GM12891 (cell line): Measurements from ENCODE around the gene NTRK3.

Source experiments
- DNase-seq: peaks from one replicate; pipeline ENCODE4 v3.0.0; 2011; ENCODE audit warnings: low spot score; ENCODE audit not compliant: insufficient read length
- FAIRE-seq: peaks from 2 replicates; lab custom pipeline; 2011; peaks lifted over from hg19 to GRCh38; lab: Jason Lieb, UNC
- PAX5 ChIP-seq: IDR thresholded peaks from 2 replicates; pipeline ENCODE4 v1.6.1; 2011; ENCODE audit warnings: low read length, moderate library complexity, mild to moderate bottlenecking; ENCODE audit not compliant: insufficient read depth, severe bottlenecking
- POLR2A ChIP-seq: IDR thresholded peaks from 2 replicates; pipeline ENCODE4 v1.6.1; 2011; ENCODE audit warnings: low read depth, low read length, control low read depth
- POLR2AphosphoS5 ChIP-seq: IDR thresholded peaks from 2 replicates; pipeline ENCODE4 v1.6.1; 2011; ENCODE audit warnings: low read depth, low read length, control low read depth
- POU2F2 ChIP-seq: IDR thresholded peaks from 2 replicates; pipeline ENCODE4 v1.6.1; 2011; ENCODE audit warnings: low read depth, mild to moderate bottlenecking, control low read depth, low read length, moderate library complexity
- SPI1 ChIP-seq: IDR thresholded peaks from 2 replicates; pipeline ENCODE4 v1.6.1; 2011; ENCODE audit warnings: low read depth, low read length, control low read depth
- TAF1 ChIP-seq: IDR thresholded peaks from 2 replicates; pipeline ENCODE4 v1.6.1; 2011; ENCODE audit warnings: low read depth, low read length, control low read depth

NTRK3 gene

DNA sequence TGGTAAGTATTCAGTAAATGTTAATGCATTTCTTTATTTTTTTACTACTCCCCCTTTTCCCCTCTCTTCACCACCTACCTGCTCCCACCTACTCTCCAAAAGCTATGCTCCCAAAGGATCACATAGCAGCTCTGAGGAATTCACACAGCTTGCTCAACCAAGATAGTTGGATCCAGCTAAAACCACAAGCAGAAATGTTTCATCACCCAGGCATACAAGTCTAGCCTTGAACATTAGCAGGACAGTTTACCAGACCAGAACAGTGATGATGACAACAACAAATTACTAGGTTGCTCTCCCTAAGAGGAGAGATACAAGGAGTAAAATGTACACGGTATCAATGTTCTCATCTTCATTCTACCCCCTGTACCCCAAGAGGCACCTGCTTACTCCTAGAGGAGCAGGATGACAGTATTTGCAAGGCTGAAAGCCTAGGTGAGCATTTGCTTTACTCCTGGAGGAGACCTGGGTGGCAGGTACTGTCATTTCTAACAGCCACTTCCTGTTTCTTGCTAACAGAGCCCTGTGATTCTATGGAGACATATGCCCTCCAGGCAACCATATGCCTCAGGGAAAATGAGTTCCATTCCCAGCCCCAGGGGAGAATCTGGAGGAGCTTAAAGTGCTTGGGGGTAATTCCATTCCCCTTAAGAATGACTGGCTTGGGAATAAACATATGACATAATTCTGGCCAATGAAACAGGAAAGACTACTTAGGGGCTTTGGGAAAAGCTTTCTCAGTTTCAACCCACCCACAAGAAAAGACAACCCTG is 237.5 kb downstream of the NTRK3 start:
- TF ChIP-seq SPI1 (no peak), POLR2AphosphoS5 (no peak), POU2F2 (no peak), TAF1 (no peak), POLR2A (no peak), PAX5 (no peak)
- FAIRE-seq (no peak), DNase-seq (no peak)

- DNase-seq (no peak), FAIRE-seq (no peak)
- no peak for TF ChIP-seq POU2F2
- no peak for TF ChIP-seq PAX5
- no peak for TF ChIP-seq TAF1
- no peak for TF ChIP-seq POLR2AphosphoS5
- no peak for TF ChIP-seq SPI1
- no peak for TF ChIP-seq POLR2A
Observed at GRCh38 chr15:88017753-88018152, 238.8 kb downstream of the NTRK3 start.

DNA sequence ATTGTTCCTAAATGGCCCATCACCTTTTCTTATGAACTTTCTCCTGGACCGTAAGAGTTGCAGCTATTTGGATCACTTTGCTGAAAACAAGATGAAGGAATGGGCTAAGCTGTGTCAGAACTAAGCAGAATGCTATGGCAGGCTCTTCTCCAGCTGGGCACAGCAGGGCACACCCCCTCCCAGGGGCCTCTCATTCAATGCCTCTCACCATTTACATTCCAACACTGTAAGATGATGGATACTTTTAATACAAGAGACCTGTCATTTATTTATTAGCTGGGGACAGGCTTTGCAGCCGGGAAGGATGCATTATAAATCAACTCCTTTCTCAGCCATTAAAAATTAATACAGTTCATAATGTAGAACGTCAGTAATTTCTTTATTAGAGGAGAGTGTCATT is 240.1 kb downstream of the NTRK3 start:
- DNase-seq (no peak), FAIRE-seq (no peak)
- TF ChIP-seq POU2F2, result no peak

DNA sequence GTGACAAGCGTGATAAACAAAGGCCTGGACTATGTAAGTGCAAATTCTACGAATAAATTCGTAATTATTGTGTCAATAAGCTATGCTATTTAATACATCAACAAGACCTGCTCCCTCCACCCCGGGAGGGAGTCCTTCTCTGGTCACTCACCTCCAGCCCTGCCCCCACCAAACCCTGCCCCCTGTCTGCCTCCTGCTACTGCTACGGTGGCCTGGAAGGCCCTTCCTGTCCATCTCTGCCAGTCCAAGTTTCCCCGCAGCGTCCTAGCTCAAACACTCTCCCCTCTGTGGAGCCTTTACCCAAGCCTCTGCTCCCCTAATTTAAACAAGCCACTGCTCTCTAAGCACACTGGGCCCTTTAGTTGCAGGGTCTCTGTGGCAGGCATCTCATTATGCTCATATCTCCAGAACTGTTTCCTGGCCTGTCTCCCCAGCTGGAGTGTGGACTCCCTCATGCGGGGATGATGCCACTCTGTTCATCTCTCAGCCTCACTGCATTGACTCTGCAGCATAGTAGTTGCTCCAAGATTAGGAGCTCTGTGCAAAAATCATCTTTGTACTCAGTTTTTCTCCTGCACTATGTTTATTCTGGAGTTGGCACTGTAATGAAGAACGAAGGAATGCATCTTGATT is 241.2 kb downstream of the NTRK3 start:
- no peak for TF ChIP-seq TAF1
- no peak for FAIRE-seq

GRCh38 chr15:88014454-88015160 is 241.9 kb downstream of the NTRK3 start:
- FAIRE-seq, result no peak

More for the DNA sequence above, 241.2 kb downstream of the NTRK3 start:
- DNase-seq, result no peak

DNA sequence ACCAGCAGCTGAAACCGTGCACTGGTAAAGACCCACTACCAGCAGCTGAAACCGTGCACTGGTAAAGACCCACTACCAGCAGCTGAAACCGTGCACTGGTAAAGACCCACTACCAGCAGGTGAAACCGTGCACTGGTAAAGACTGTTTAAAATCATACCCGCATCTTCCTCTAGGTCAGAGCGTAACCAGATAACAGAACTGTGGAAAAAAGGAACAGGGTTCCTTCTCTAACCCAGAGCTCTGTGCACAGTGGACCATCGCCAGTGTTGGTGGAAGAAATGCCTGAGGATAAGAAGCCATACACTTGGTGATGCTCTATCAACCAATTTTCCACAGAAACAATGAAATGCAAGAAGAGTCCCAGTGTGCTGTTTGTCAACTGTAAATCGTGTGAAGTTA is 243.4 kb downstream of the NTRK3 start:
- FAIRE-seq, result no peak
- no peak for DNase-seq
- TF ChIP-seq PAX5 (no peak), POLR2A (no peak), POLR2AphosphoS5 (no peak), SPI1 (no peak), POU2F2 (no peak), TAF1 (no peak)

More at GRCh38 chr15:88014454-88015160, 241.9 kb downstream of the NTRK3 start:
- DNase-seq, result no peak
- TF ChIP-seq PAX5, result no peak
- TF ChIP-seq POLR2A, result no peak
- TF ChIP-seq POU2F2, result no peak
- no peak for TF ChIP-seq POLR2AphosphoS5
- TF ChIP-seq SPI1, result no peak
- TF ChIP-seq TAF1, result no peak

GRCh38 chr15:88012688-88013087 is 243.9 kb downstream of the NTRK3 start:
- TF ChIP-seq POLR2A (no peak), POU2F2 (no peak), POLR2AphosphoS5 (no peak), SPI1 (no peak), TAF1 (no peak), PAX5 (no peak)
- DNase-seq (no peak), FAIRE-seq (no peak)

DNA sequence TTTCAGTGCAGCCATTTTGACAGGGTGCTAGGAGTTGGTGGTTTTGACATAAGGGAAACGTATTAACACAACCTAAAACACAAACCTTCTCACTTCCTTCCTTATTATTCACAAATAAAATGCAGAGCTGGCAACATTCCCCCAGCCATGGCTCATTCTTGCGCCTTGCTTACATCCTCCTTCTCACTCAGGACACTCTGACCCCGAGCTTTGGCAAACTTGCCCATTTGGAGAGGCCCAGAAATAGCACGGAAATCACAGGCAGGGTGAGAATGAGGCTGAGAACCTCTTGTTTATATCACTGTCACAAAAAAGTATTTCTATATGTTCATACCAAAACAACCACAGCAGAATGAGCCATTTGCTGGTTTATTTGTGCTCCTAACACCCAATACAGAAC is 244.3 kb downstream of the NTRK3 start:
- TF ChIP-seq POU2F2 (no peak), POLR2AphosphoS5 (no peak), TAF1 (no peak), SPI1 (no peak), POLR2A (no peak), PAX5 (no peak)
- DNase-seq (no peak), FAIRE-seq (no peak)

GRCh38 chr15:88011533-88011932 is 245.0 kb downstream of the NTRK3 start:
- DNase-seq, result no peak
- TF ChIP-seq PAX5, result no peak
- no peak for TF ChIP-seq POLR2AphosphoS5
- no peak for FAIRE-seq

DNA sequence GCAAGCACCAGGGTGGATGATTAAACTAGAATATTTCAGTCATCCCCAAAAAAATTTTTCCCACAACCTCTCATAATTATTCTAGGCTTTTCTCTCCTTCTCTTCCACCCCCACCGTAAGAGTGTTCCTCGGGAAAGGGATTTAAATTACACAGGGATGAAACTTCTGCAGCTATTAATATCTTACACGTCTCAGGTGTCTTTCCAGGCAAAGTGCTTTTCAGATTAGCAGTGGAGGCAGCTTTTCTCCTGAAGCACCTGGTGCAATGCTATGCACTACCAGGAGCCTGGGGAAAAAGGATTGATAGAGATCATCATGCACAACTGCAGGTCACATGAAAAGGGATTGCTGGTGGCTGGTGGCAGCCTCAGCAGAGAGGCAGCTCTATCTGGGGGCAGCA is 250.4 kb downstream of the NTRK3 start:
- no peak for DNase-seq
- no peak for TF ChIP-seq POLR2A
- TF ChIP-seq POLR2AphosphoS5, result no peak
- TF ChIP-seq SPI1, result no peak
- TF ChIP-seq POU2F2, result no peak
- TF ChIP-seq TAF1, result no peak
- TF ChIP-seq PAX5, result no peak
- no peak for FAIRE-seq
